Measurements from ENCODE around the gene USP17L20. TPM values are rescaled to one million over a fixed set of nuclear protein-coding genes. Genes with fewer than 3 reads are reported as not detected.
"Not testable (repeated sequence)": the region's sequence is repeated elsewhere in the genome, so short reads cannot be mapped to it uniquely, and the experiment has no call there.

Gene USP17L20
- total RNA-seq, 2 donors from 2014 or later, result not detected

GRCh38 chr4:9267319-9267718 is 9.4 kb downstream of the USP17L20 start, which contains the start of gene USP17L22:
TSS of gene USP17L22 (plus strand) at chr4:9267619. CDS start at chr4:9267619, 0 bp downstream.
- H3K36me3 Mint-ChIP-seq (ENCODE audit: insufficient read depth in 2 of 2); H3K27ac Mint-ChIP-seq; H3K27me3 Mint-ChIP-seq (ENCODE audit: low read depth): not testable (repeated sequence)

GRCh38 chr4:9271719-9272118 is 13.8 kb downstream of the USP17L20 start:
- not testable (repeated sequence) for H3K9me3 Mint-ChIP-seq; ATAC-seq (replicated peaks in 1 of 2); H3K36me3 Mint-ChIP-seq (ENCODE audit: insufficient read depth in 2 of 2); H3K27me3 Mint-ChIP-seq (ENCODE audit: low read depth); H3K4me1 Mint-ChIP-seq (ENCODE audit: low read depth); H3K27ac Mint-ChIP-seq; H3K4me3 Mint-ChIP-seq
- DNase-seq, result peak in 1 of 2 donors; percentile 16

More at GRCh38 chr4:9267319-9267718, 9.4 kb downstream of the USP17L20 start, which contains the start of gene USP17L22:
- H3K4me3 Mint-ChIP-seq; DNase-seq; H3K4me1 Mint-ChIP-seq (ENCODE audit: low read depth); ATAC-seq (replicated peaks in 1 of 2); H3K9me3 Mint-ChIP-seq: not testable (repeated sequence)

Other genes starting within 250 kb of the USP17L20 start
- gene FAM90A26, start 87.7 kb upstream of the USP17L20 start, total RNA-seq, result not detected
- not detected for gene USP17L10, start 47.5 kb upstream of the USP17L20 start, total RNA-seq
- gene USP17L11, start 42.7 kb upstream of the USP17L20 start, total RNA-seq, result not detected
- not detected for gene USP17L12, start 38.0 kb upstream of the USP17L20 start, total RNA-seq
- not detected for gene USP17L13, start 33.2 kb upstream of the USP17L20 start, total RNA-seq
- gene USP17L15, start 23.7 kb upstream of the USP17L20 start, total RNA-seq, result not detected
- gene USP17L17, start 14.2 kb upstream of the USP17L20 start, total RNA-seq, result not detected
- gene USP17L18, start 9.5 kb upstream of the USP17L20 start, total RNA-seq, result not detected
- not detected for gene USP17L19, start 4.7 kb upstream of the USP17L20 start, total RNA-seq
- not detected for gene USP17L21, start 4.7 kb downstream of the USP17L20 start, total RNA-seq
- gene USP17L22, start 9.5 kb downstream of the USP17L20 start, total RNA-seq, result not detected
- not detected for gene USP17L24, start 67.0 kb downstream of the USP17L20 start, total RNA-seq
- not detected for gene USP17L25, start 71.8 kb downstream of the USP17L20 start, total RNA-seq
- not detected for gene USP17L26, start 76.5 kb downstream of the USP17L20 start, total RNA-seq
- not detected for gene USP17L5, start 81.3 kb downstream of the USP17L20 start, total RNA-seq
- not detected for gene USP17L27, start 86.0 kb downstream of the USP17L20 start, total RNA-seq
- gene USP17L28, start 90.8 kb downstream of the USP17L20 start, total RNA-seq, result not detected
- not detected for gene USP17L29, start 95.5 kb downstream of the USP17L20 start, total RNA-seq
- gene USP17L30, start 105.0 kb downstream of the USP17L20 start, total RNA-seq, result not detected
- gene DEFB131A, start 186.3 kb downstream of the USP17L20 start, total RNA-seq, result not detected